ENCODE measurements around the gene SMYD5.
"Not testable (repeated sequence)": the region's sequence is repeated elsewhere in the genome, so short reads cannot be mapped to it uniquely, and the experiment has no call there.

Gene SMYD5

DNA sequence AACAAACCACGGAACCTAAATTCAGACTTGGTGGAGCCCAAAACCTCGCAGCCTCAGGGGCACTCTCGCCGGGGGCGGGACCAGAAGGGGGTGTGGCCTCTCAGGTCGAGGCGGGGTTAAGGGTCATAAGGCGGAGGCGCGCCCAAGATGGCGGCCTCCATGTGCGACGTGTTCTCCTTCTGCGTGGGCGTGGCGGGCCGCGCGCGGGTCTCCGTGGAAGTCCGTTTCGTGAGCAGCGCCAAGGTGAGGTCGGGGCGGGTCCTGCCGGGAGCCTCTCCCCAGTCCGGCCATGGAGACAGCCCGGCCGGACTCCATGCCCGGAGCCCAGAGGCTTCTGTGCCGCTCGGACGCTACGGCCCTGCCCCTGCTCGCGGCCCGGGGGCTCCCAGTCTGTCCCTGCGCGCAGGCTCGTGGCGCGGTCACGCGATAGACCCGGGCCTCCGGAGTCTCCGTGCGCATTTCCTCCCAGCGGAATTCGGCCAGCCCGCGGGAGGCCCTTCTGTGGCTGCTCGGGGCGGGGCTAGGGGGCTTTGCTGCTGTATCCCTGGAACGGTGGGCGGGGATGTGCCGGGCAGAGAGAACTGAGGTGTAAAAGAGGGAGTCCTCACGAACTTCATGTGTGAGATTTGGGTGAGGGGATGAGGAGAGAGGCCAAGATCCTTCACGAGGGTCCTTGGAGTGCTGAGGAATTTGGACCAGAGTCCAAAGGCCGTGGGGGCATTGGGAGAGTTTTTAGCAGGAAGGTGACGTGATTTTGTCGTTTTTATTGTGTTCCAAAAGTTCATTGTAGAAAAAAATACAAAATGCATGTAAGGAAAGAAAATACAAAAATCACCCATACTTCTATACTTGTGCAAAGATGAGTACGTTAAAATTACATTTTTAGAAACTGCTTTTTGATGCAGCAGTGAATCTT, at the start of gene SMYD5:
SMYD5 (plus strand) TSS at position 126 of the 916 bp plus-strand sequence; CDS start at position 148, 22 bp downstream.
- peak within 1 kb of the TSS; percentile 74 for H3K4me3 ChIP-seq (ENCODE audit: low read length)
- peaks cover 9% of the 10 kb centered on the region for H3K27me3 ChIP-seq (ENCODE audit: control insufficient read depth, insufficient read depth, low read length)
- no peaks in the 10 kb centered on the region for H3K9me3 ChIP-seq (ENCODE audit: control insufficient read depth, low read depth, low read length)
- peak within 1 kb of the TSS; percentile 78 for H3K9ac ChIP-seq (ENCODE audit: low read length)
- no peak within 1 kb of the TSS for H3K27ac ChIP-seq (ENCODE audit: low read length)
- H3K36me3 ChIP-seq (ENCODE audit: control insufficient read depth, low read depth, low read length): no peaks in the 10 kb centered on the region
- H3K4me1 ChIP-seq (ENCODE audit: control insufficient read depth, low read depth, low read length): peaks cover 8% of the 10 kb centered on the region

DNA sequence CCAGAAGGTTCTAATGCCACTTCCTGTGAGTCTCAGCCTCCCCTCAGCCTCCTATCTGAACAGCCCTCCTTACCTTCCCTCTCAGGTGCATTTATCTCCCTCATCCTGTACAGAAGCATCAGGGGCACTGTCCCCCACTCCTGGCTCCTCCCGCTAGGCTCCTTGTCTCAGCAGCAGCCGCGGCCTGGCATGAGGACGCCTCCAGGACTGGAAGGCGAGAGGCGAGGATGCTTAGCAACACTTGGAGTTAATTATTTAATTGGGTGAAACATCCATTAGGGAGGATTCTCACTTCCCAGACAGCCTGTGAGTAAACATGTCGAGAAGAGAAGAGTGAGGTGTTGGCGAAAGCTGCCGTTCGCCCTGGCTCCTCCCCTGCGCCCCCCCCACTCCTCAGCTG, 48.1 kb upstream of the SMYD5 start:
- H3K27me3 ChIP-seq (ENCODE audit: control insufficient read depth, insufficient read depth, low read length); H3K9ac ChIP-seq (ENCODE audit: low read length); H3K4me3 ChIP-seq (ENCODE audit: low read length); H3K9me3 ChIP-seq (ENCODE audit: control insufficient read depth, low read depth, low read length); H3K36me3 ChIP-seq (ENCODE audit: control insufficient read depth, low read depth, low read length); H3K27ac ChIP-seq (ENCODE audit: low read length); H3K4me1 ChIP-seq (ENCODE audit: control insufficient read depth, low read depth, low read length): not testable (repeated sequence)

DNA sequence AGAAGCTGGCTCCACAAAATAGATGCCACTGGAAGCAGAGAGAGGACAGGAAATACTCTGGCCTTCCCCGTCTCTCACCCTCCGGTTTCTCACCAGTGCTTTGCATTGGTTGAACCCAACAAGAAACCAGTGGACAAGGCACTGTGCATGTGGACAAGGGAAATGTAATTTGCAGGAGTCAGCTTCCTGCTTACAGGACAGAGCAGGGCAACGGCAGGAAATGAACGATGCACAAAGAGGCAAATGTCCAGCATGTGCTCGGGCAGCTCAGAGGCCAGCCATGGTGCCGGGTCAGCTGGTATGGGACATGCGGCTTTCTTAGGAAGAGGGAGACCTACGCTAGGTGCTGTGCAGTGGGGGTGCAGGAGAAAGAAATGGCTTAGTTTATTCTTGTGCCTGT, 47.2 kb upstream of the SMYD5 start:
- H3K9ac ChIP-seq (ENCODE audit: low read length); H3K27ac ChIP-seq (ENCODE audit: low read length); H3K27me3 ChIP-seq (ENCODE audit: control insufficient read depth, insufficient read depth, low read length); H3K4me1 ChIP-seq (ENCODE audit: control insufficient read depth, low read depth, low read length); H3K36me3 ChIP-seq (ENCODE audit: control insufficient read depth, low read depth, low read length); H3K9me3 ChIP-seq (ENCODE audit: control insufficient read depth, low read depth, low read length); H3K4me3 ChIP-seq (ENCODE audit: low read length): not testable (repeated sequence)

DNA sequence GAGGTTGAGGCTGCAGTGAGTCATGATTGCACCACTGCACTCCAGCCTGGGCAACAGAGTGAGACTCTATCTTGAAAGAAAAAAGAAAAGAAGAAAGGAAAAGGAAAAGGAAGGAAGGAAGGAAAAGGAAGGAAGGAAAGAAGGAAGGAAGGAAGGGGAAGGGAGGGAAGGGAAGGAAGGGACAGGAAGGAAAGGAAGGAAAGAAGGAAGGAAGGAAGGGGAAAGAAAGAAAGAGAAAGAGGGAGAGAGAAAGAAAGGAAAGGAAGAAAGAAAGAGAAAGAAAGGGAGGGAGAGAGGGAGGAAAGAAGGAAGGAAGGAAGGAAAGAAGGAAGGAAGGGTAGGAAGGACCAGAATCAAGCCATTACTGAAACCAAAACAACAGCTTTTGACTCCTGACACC, 45.7 kb upstream of the SMYD5 start:
- not testable (repeated sequence) for H3K4me3 ChIP-seq (ENCODE audit: low read length); H3K36me3 ChIP-seq (ENCODE audit: control insufficient read depth, low read depth, low read length); H3K9ac ChIP-seq (ENCODE audit: low read length); H3K27me3 ChIP-seq (ENCODE audit: control insufficient read depth, insufficient read depth, low read length); H3K27ac ChIP-seq (ENCODE audit: low read length); H3K4me1 ChIP-seq (ENCODE audit: control insufficient read depth, low read depth, low read length); H3K9me3 ChIP-seq (ENCODE audit: control insufficient read depth, low read depth, low read length)

DNA sequence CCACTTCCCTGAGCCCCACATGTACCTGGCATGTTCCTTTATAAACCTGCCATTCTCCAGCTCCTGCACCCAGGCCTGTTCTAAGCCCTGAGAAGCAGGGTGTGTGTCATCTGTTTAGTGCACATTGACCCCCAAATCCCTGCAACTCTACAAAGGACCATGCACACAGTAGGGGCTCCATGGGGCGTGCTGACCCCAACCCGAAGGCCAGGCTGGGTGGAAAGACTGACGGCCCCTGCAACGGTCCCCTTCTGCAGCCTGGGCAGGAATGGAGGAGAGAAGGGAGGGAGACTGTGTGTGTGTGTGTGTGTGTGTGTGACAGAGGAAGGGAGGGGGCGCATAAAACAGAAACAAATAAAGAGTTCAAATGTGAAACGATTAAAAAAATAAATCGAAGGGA, 43.7 kb upstream of the SMYD5 start:
- H3K4me3 ChIP-seq (ENCODE audit: low read length); H3K9ac ChIP-seq (ENCODE audit: low read length); H3K27ac ChIP-seq (ENCODE audit: low read length); H3K36me3 ChIP-seq (ENCODE audit: control insufficient read depth, low read depth, low read length); H3K9me3 ChIP-seq (ENCODE audit: control insufficient read depth, low read depth, low read length); H3K4me1 ChIP-seq (ENCODE audit: control insufficient read depth, low read depth, low read length): not testable (repeated sequence)
- H3K27me3 ChIP-seq (ENCODE audit: control insufficient read depth, insufficient read depth, low read length): peaks cover 26% of the 10 kb centered on the region

DNA sequence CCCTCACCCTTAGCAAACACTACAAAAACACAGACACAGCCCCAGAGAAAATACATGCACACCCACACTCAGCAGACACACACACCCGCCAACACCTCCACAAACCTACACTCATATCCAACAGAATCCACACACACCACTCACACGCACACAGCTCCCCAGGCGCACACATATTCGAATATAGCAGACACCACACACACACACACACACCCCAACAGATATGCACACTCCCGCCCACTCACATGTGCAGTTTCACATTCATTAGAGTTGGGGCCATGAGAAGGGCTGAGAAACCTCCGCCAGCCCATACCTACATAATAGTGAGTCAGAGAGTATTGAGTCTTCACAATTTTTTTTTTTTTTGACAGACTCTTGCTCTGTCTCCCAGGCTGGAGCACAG, 41.1 kb upstream of the SMYD5 start:
- Histone ChIP-seq H3K9me3 (ENCODE audit: control insufficient read depth, low read depth, low read length) (no peaks in the 10 kb centered on the region), H3K27me3 (ENCODE audit: control insufficient read depth, insufficient read depth, low read length) (peaks cover 53% of the 10 kb centered on the region), H3K27ac (ENCODE audit: low read length) (no peak overlapping the region), H3K9ac (ENCODE audit: low read length) (no peak overlapping the region), H3K36me3 (ENCODE audit: control insufficient read depth, low read depth, low read length) (no peaks in the 10 kb centered on the region), H3K4me1 (ENCODE audit: control insufficient read depth, low read depth, low read length) (peaks cover 5% of the 10 kb centered on the region), H3K4me3 (ENCODE audit: low read length) (no peak overlapping the region)

DNA sequence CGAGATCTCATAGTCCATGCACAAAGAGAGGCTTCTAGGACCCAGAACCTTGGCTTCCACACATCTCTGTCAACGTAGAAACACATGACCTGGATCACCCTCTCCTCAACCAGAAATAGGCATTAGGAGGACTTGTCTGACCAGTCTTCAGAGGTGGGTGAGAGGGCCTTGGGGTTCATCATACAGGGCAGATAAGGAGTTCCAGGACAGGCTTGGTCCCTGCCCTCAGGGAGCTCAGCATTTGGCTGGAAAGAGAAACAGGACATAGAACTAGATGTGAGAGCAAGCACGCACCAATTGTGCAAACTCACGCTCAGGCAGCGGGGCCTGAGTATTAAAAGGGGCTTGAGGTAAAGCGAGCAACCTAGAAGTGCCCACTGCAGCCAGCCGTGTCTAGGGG, 40.3 kb upstream of the SMYD5 start:
- H3K27me3 ChIP-seq (ENCODE audit: control insufficient read depth, insufficient read depth, low read length): peaks cover 61% of the 10 kb centered on the region
- peaks cover 5% of the 10 kb centered on the region for H3K4me1 ChIP-seq (ENCODE audit: control insufficient read depth, low read depth, low read length)
- H3K4me3 ChIP-seq (ENCODE audit: low read length): no peak overlapping the region
- no peaks in the 10 kb centered on the region for H3K36me3 ChIP-seq (ENCODE audit: control insufficient read depth, low read depth, low read length)
- no peak overlapping the region for H3K27ac ChIP-seq (ENCODE audit: low read length)
- no peaks in the 10 kb centered on the region for H3K9me3 ChIP-seq (ENCODE audit: control insufficient read depth, low read depth, low read length)
- H3K9ac ChIP-seq (ENCODE audit: low read length): no peak overlapping the region

DNA sequence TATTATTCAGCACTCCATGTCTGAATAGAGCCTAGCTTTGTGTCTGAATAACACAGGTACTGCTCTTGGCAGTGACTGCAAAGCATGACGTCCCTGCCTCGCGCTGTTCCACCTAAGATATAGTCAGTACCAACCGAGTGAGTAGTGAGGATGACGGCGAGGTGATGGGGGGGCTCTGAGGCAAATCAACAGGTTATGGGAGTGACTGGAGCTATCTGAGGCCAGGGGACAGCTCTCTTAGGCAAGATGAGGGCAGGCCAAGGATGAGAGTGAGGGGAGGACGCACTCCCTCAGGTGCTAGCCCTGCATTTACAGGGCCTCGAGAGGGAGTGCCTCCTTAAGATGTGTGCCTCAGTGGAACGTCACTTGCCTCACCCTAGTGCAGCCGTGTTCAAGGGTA, 39.8 kb upstream of the SMYD5 start:
- Histone ChIP-seq H3K4me1 (ENCODE audit: control insufficient read depth, low read depth, low read length) (peaks cover 5% of the 10 kb centered on the region), H3K4me3 (ENCODE audit: low read length) (no peak overlapping the region), H3K27me3 (ENCODE audit: control insufficient read depth, insufficient read depth, low read length) (peaks cover 64% of the 10 kb centered on the region), H3K9me3 (ENCODE audit: control insufficient read depth, low read depth, low read length) (no peaks in the 10 kb centered on the region), H3K36me3 (ENCODE audit: control insufficient read depth, low read depth, low read length) (no peaks in the 10 kb centered on the region), H3K9ac (ENCODE audit: low read length) (no peak overlapping the region), H3K27ac (ENCODE audit: low read length) (no peak overlapping the region)

DNA sequence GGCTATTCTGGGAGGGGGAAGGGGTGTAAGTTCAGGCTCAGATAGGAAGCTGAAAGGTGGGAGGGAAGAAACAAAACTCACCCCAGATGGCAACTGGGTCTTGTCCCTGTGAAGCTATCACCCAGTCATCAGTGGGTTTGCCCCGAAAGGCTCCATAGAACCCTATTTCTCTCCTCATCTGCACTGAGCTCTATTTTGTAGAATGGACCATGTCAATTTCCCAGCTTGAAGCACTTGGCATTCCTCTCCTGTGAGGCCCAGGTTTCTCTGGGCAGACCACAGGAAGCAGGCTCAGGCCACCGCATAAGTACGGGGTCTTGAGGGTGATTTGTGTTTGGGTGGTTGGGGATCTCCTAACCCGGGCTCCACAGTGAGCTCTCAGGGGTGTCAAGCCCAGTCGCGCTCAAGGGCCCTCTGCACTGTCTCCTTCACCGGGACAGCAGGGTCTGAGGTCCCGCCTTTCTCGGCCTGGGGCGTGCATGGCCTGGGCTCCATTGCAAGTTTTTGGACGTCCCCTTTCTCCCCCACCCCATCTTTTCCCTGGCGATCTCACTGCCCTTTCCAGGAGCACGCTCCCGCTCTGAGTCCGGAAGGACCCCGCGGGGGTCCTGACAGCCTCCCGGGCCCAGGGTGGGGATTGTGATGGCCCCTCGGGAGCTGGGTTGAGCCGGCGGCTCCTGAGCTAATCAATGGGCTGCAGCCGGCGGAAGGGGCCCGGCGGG, 38.9 kb upstream of the SMYD5 start:
- H3K27me3 ChIP-seq (ENCODE audit: control insufficient read depth, insufficient read depth, low read length): peaks cover 73% of the 10 kb centered on the region
- no peaks in the 10 kb centered on the region for H3K9me3 ChIP-seq (ENCODE audit: control insufficient read depth, low read depth, low read length)
- H3K4me1 ChIP-seq (ENCODE audit: control insufficient read depth, low read depth, low read length): peaks cover 5% of the 10 kb centered on the region
- peak overlapping the region; percentile 80 for H3K4me3 ChIP-seq (ENCODE audit: low read length)
- no peak overlapping the region for H3K27ac ChIP-seq (ENCODE audit: low read length)
- peak overlapping the region; percentile 16 for H3K9ac ChIP-seq (ENCODE audit: low read length)
- H3K36me3 ChIP-seq (ENCODE audit: control insufficient read depth, low read depth, low read length): no peaks in the 10 kb centered on the region

DNA sequence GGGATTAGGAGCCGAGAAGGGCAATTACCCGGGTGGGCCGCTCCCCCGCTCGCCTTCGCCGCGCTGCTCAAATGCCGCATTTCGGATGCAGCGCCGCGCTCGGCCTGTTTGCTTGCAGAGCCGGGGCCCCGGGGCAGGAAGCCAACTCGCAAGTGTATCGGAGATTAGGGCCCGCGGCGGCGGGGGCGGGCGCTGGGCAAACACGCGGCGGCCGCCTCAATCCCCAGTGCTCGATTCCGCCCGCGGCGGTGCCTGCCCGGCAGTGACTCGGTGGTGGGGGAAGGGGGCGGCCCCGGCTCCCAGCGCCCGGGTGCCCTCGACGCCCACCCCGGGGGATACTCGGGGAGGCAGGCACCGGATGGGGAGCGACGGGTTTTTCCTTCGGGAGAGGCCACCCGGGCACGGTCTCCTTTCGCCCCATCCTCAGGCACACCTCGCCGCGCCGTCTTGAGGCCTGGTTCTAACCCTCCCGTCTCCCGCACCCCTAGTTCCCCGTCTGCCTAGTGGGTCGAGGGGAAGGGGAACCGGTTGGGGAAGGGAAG, 38.3 kb upstream of the SMYD5 start:
- H3K9ac ChIP-seq (ENCODE audit: low read length): peak overlapping the region; percentile 16
- H3K4me3 ChIP-seq (ENCODE audit: low read length): peak overlapping the region; percentile 80
- peaks cover 5% of the 10 kb centered on the region for H3K4me1 ChIP-seq (ENCODE audit: control insufficient read depth, low read depth, low read length)
- peaks cover 74% of the 10 kb centered on the region for H3K27me3 ChIP-seq (ENCODE audit: control insufficient read depth, insufficient read depth, low read length)
- no peaks in the 10 kb centered on the region for H3K36me3 ChIP-seq (ENCODE audit: control insufficient read depth, low read depth, low read length)
- H3K27ac ChIP-seq (ENCODE audit: low read length): no peak overlapping the region
- H3K9me3 ChIP-seq (ENCODE audit: control insufficient read depth, low read depth, low read length): no peaks in the 10 kb centered on the region

DNA sequence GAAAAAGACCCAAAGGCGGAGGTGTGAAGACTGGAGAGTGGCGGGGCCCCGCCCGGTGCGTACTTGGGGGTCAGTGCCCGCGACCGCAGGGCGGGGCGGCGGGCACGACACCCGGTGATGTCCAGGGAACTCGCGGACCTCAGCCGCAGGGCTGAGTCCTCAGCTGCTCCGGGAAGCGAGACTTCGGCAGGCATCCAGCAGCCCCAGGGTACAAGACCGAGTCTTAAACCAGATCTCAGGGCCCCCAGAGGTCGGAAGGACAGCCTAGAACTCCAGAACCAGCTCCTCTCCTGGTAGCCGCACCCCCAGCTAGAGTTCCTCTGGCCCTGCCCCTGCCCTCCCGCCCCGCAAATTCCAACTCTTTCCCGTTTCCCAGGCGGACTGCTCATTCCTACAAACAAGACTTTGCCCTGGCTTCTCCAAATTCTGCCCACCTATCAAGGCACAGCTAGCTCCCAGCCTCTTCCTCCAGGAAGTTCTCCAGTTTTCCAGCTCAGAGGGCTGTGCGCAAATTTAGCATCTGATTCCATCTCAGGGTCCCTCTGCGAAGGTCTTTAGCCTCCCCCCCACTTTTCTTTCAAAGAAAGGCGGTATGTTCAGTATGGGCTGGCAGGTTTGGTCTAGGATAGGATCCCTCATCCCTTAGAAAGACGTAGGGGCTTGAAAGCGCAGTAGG, 37.7 kb upstream of the SMYD5 start:
- H3K27ac ChIP-seq (ENCODE audit: low read length): no peak overlapping the region
- peak overlapping the region; percentile 80 for H3K4me3 ChIP-seq (ENCODE audit: low read length)
- H3K9me3 ChIP-seq (ENCODE audit: control insufficient read depth, low read depth, low read length): no peaks in the 10 kb centered on the region
- H3K27me3 ChIP-seq (ENCODE audit: control insufficient read depth, insufficient read depth, low read length): peaks cover 74% of the 10 kb centered on the region
- H3K4me1 ChIP-seq (ENCODE audit: control insufficient read depth, low read depth, low read length): peaks cover 5% of the 10 kb centered on the region
- no peak overlapping the region for H3K9ac ChIP-seq (ENCODE audit: low read length)
- H3K36me3 ChIP-seq (ENCODE audit: control insufficient read depth, low read depth, low read length): no peaks in the 10 kb centered on the region

Data from iPS-18a (cell line).